CD4-positive, CD25-positive, alpha-beta regulatory T cell (primary cell): Measurements from ENCODE around the gene NAA20. TPM values are rescaled to one million over a fixed set of nuclear protein-coding genes. Genes with fewer than 3 reads are reported as not detected.
"Not testable (repeated sequence)": the region's sequence is repeated elsewhere in the genome, so short reads cannot be mapped to it uniquely, and the experiment has no call there.

Experiments
- ATAC-seq, 2 donors: fragments of 150-1000 bp; cut with Tn5 transposase; one replicate each; pipeline ENCODE4 v1.10.0; 2021; ENCODE audit warnings: low read depth in 2 of 2, moderate number of reproducible peaks in 2 of 2, moderate library complexity in 1 of 2
- DNase-seq, 3 donors: peaks; one replicate each; pipeline versions ENCODE4 v3.0.0 to v3.0.0-alpha.2; 2012 to 2022; ENCODE audit warnings: mixed read lengths in 1 of 3
- H3K27ac ChIP-seq: one replicate; pipeline ENCODE4 v1.7.0; 2013; ENCODE audit warnings: mild to moderate bottlenecking, low read length; ENCODE audit not compliant: insufficient read depth, poor library complexity, severe bottlenecking
- H3K27me3 ChIP-seq: one replicate; pipeline ENCODE4 v1.7.0; 2013; ENCODE audit warnings: low read length; ENCODE audit not compliant: control insufficient read depth, insufficient read depth
- H3K36me3 ChIP-seq: one replicate; pipeline ENCODE4 v1.7.0; 2013; ENCODE audit warnings: mild to moderate bottlenecking, low read length, moderate library complexity; ENCODE audit not compliant: control insufficient read depth, insufficient read depth
- H3K4me1 ChIP-seq: 2 replicates; pipeline ENCODE4 v1.7.0; 2013; ENCODE audit warnings: mild to moderate bottlenecking, low read length; ENCODE audit not compliant: insufficient read depth, control insufficient read depth, poor library complexity, severe bottlenecking
- H3K4me3 ChIP-seq: one replicate; pipeline ENCODE4 v1.7.0; 2013; ENCODE audit warnings: low read depth, mild to moderate bottlenecking, low read length, moderate library complexity
- H3K9me3 ChIP-seq, 2 experiments: 1 replicate in 1 of 2; 2 replicates in 1 of 2; pipeline ENCODE4 v1.7.0; 2013; ENCODE audit warnings: low read length in 2 of 2, mild to moderate bottlenecking in 1 of 2, moderate library complexity in 1 of 2; ENCODE audit not compliant: control insufficient read depth in 2 of 2
- H3K27ac Mint-ChIP-seq, 3 donors: one replicate each; pipeline ENCODE4 v1.8.0; 2020 to 2022; ENCODE audit warnings: mild to moderate bottlenecking in 3 of 3, mixed read lengths in 3 of 3, moderate library complexity in 2 of 3
- H3K27me3 Mint-ChIP-seq: one replicate; pipeline ENCODE4 v1.8.0; 2022; ENCODE audit warnings: mild to moderate bottlenecking, mixed read lengths
- H3K36me3 Mint-ChIP-seq: one replicate; pipeline ENCODE4 v1.8.0; 2020; ENCODE audit warnings: mixed read lengths
- H3K4me1 Mint-ChIP-seq, 4 donors: one replicate each; pipeline ENCODE4 v1.8.0; 2020 to 2022; ENCODE audit warnings: mixed read lengths in 4 of 4, mild to moderate bottlenecking in 1 of 4
- H3K4me3 Mint-ChIP-seq, 4 donors: one replicate each; pipeline ENCODE4 v1.8.0; 2020 to 2022; ENCODE audit warnings: mild to moderate bottlenecking in 4 of 4, mixed read lengths in 4 of 4, moderate library complexity in 3 of 4
- H3K9me3 Mint-ChIP-seq, 7 donors: one replicate each; pipeline ENCODE4 v1.8.0; 2020 to 2022; ENCODE audit warnings: mixed read lengths in 7 of 7, mild to moderate bottlenecking in 3 of 7, moderate library complexity in 2 of 7
- polyA plus RNA-seq, 4 donors: library from polyadenylated mRNA; unstranded; fragments of 300-500 nt; fragmentation: Illumina TruSeq; gene quantifications; one replicate each; pipeline ENCODE4 v1.2.3, GENCODE V29; 2021
- total RNA-seq: library from RNA; stranded (reverse); gene quantifications from one replicate; pipeline ENCODE4 v1.2.3, GENCODE V29; 2022

The NAA20 gene
- total and polyA plus RNA-seq, 5 donors from 2014 or later: 19.6 to 77.4 (median 69.9) TPM

- Mint-ChIP-seq H3K4me3 (no peak overlapping the region), H3K4me1 (peaks cover 0 to 11% (median 9%) of the 10 kb centered on the region in 4 donors), H3K9me3 (no peaks in the 10 kb centered on the region), H3K27me3 (peaks cover 41% of the 10 kb centered on the region), H3K36me3 (no peaks in the 10 kb centered on the region), H3K27ac (no peak overlapping the region)
- Histone ChIP-seq H3K27me3 (peaks cover 8% of the 10 kb centered on the region), H3K9me3 (no peaks in the 10 kb centered on the region), H3K4me1 (no peaks in the 10 kb centered on the region), H3K36me3 (no peaks in the 10 kb centered on the region), H3K27ac (no peak overlapping the region), H3K4me3 (no peak overlapping the region)
- DNase-seq (no peak), ATAC-seq (no peak)
Observed at GRCh38 chr20:20002101-20002998, 14.8 kb upstream of the NAA20 start.

GRCh38 chr20:20003031-20003954 lies 13.9 kb upstream of the NAA20 start:
- H3K27ac ChIP-seq: no peak overlapping the region
- H3K36me3 Mint-ChIP-seq: no peaks in the 10 kb centered on the region
- peaks cover 8% of the 10 kb centered on the region for H3K27me3 ChIP-seq
- H3K4me3 ChIP-seq: no peak overlapping the region
- peaks cover 0 to 11% (median 9%) of the 10 kb centered on the region in 4 donors for H3K4me1 Mint-ChIP-seq
- peak in 1 of 3 donors; percentile 19 for DNase-seq
- H3K4me3 Mint-ChIP-seq: peak overlapping the region in 3 of 4 donors; percentile 17 to 78 (median 62)
- peak in 1 of 2 donors; percentile 44 for ATAC-seq
- H3K27ac Mint-ChIP-seq: no peak overlapping the region
- no peaks in the 10 kb centered on the region for H3K36me3 ChIP-seq
- H3K9me3 ChIP-seq: no peaks in the 10 kb centered on the region
- H3K9me3 Mint-ChIP-seq: peaks cover 0 to 2% (median 0%) of the 10 kb centered on the region in 7 donors
- peaks cover 42% of the 10 kb centered on the region for H3K27me3 Mint-ChIP-seq
- H3K4me1 ChIP-seq: no peaks in the 10 kb centered on the region

GRCh38 chr20:20003955-20004322 lies 13.2 kb upstream of the NAA20 start:
- H3K4me3 Mint-ChIP-seq: peak overlapping the region in 2 of 4 donors; percentile 62 to 78
- H3K36me3 ChIP-seq, H3K27ac ChIP-seq, H3K9me3 Mint-ChIP-seq, H3K36me3 Mint-ChIP-seq, ATAC-seq, H3K27me3 ChIP-seq, DNase-seq, H3K4me3 ChIP-seq, H3K9me3 ChIP-seq, H3K27ac Mint-ChIP-seq, H3K4me1 ChIP-seq: not testable (repeated sequence)
- peaks cover 42% of the 10 kb centered on the region for H3K27me3 Mint-ChIP-seq
- H3K4me1 Mint-ChIP-seq: peaks cover 0 to 11% (median 9%) of the 10 kb centered on the region in 4 donors

GRCh38 chr20:20005342-20005741 lies 11.8 kb upstream of the NAA20 start:
- H3K36me3 Mint-ChIP-seq: no peaks in the 10 kb centered on the region

GRCh38 chr20:20009784-20010253 lies 7.3 kb upstream of the NAA20 start:
- H3K4me1 Mint-ChIP-seq: peaks cover 0 to 5% (median 4%) of the 10 kb centered on the region in 4 donors
- H3K27ac Mint-ChIP-seq: no peak overlapping the region
- Histone ChIP-seq H3K27ac (no peak overlapping the region), H3K36me3 (no peaks in the 10 kb centered on the region), H3K9me3 (no peaks in the 10 kb centered on the region), H3K4me1 (no peaks in the 10 kb centered on the region), H3K4me3 (no peak overlapping the region), H3K27me3 (peaks cover 3% of the 10 kb centered on the region)
- ATAC-seq: no peak
- peaks cover 0 to 3% (median 0%) of the 10 kb centered on the region in 7 donors for H3K9me3 Mint-ChIP-seq
- DNase-seq: no peak
- no peak overlapping the region for H3K4me3 Mint-ChIP-seq
- H3K36me3 Mint-ChIP-seq: no peaks in the 10 kb centered on the region
- H3K27me3 Mint-ChIP-seq: peaks cover 53% of the 10 kb centered on the region

More at GRCh38 chr20:20005342-20005741, 11.8 kb upstream of the NAA20 start:
- H3K4me1 ChIP-seq: no peaks in the 10 kb centered on the region
- Mint-ChIP-seq H3K27me3 (peaks cover 46% of the 10 kb centered on the region), H3K27ac (no peak overlapping the region), H3K4me1 (peaks cover 0 to 11% (median 9%) of the 10 kb centered on the region in 4 donors), H3K4me3 (no peak overlapping the region), H3K9me3 (peaks cover 0 to 2% (median 0%) of the 10 kb centered on the region in 7 donors)
- H3K36me3 ChIP-seq: no peaks in the 10 kb centered on the region
- H3K9me3 ChIP-seq: no peaks in the 10 kb centered on the region
- no peak overlapping the region for H3K27ac ChIP-seq
- DNase-seq (no peak), ATAC-seq (no peak)
- peaks cover 8% of the 10 kb centered on the region for H3K27me3 ChIP-seq
- no peak overlapping the region for H3K4me3 ChIP-seq

GRCh38 chr20:20010639-20011500 lies 6.3 kb upstream of the NAA20 start:
- Mint-ChIP-seq H3K9me3 (peaks cover 0 to 3% (median 0%) of the 10 kb centered on the region in 7 donors), H3K27ac (no peak overlapping the region), H3K27me3 (peaks cover 47% of the 10 kb centered on the region), H3K36me3 (no peaks in the 10 kb centered on the region), H3K4me3 (no peak overlapping the region), H3K4me1 (peaks cover 0 to 7% (median 5%) of the 10 kb centered on the region in 4 donors)
- Histone ChIP-seq H3K27me3 (peaks cover 3% of the 10 kb centered on the region), H3K27ac (no peak overlapping the region), H3K36me3 (no peaks in the 10 kb centered on the region), H3K9me3 (no peaks in the 10 kb centered on the region), H3K4me1 (no peaks in the 10 kb centered on the region), H3K4me3 (no peak overlapping the region)
- no peak for ATAC-seq
- DNase-seq: no peak

- Histone ChIP-seq H3K4me3 (no peak overlapping the region), H3K27me3 (peaks cover 3% of the 10 kb centered on the region), H3K36me3 (no peaks in the 10 kb centered on the region), H3K4me1 (peaks cover 8% of the 10 kb centered on the region), H3K9me3 (no peaks in the 10 kb centered on the region), H3K27ac (no peak overlapping the region)
- H3K9me3 Mint-ChIP-seq: peaks cover 0 to 3% (median 0%) of the 10 kb centered on the region in 7 donors
- no peaks in the 10 kb centered on the region for H3K36me3 Mint-ChIP-seq
- H3K4me3 Mint-ChIP-seq: peak overlapping the region in 1 of 4 donors; percentile 30
- H3K27ac Mint-ChIP-seq: no peak overlapping the region
- DNase-seq (no peak), ATAC-seq (no peak)
- H3K27me3 Mint-ChIP-seq: peaks cover 41% of the 10 kb centered on the region
- H3K4me1 Mint-ChIP-seq: peaks cover 0 to 15% (median 10%) of the 10 kb centered on the region in 4 donors
Observed at GRCh38 chr20:20012541-20012940, 4.6 kb upstream of the NAA20 start.
